HG03097 (cell line): ENCODE data around the gene ADGRF4.

Source experiments
- ATAC-seq: cut with Tn5 transposase; IDR thresholded peaks from one replicate; pipeline ENCODE4 v1.9.1; 2021; ENCODE audit not compliant: unreplicated experiment, low FRiP score

The ADGRF4 gene, protein sequence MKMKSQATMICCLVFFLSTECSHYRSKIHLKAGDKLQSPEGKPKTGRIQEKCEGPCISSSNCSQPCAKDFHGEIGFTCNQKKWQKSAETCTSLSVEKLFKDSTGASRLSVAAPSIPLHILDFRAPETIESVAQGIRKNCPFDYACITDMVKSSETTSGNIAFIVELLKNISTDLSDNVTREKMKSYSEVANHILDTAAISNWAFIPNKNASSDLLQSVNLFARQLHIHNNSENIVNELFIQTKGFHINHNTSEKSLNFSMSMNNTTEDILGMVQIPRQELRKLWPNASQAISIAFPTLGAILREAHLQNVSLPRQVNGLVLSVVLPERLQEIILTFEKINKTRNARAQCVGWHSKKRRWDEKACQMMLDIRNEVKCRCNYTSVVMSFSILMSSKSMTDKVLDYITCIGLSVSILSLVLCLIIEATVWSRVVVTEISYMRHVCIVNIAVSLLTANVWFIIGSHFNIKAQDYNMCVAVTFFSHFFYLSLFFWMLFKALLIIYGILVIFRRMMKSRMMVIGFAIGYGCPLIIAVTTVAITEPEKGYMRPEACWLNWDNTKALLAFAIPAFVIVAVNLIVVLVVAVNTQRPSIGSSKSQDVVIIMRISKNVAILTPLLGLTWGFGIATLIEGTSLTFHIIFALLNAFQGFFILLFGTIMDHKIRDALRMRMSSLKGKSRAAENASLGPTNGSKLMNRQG

DNA sequence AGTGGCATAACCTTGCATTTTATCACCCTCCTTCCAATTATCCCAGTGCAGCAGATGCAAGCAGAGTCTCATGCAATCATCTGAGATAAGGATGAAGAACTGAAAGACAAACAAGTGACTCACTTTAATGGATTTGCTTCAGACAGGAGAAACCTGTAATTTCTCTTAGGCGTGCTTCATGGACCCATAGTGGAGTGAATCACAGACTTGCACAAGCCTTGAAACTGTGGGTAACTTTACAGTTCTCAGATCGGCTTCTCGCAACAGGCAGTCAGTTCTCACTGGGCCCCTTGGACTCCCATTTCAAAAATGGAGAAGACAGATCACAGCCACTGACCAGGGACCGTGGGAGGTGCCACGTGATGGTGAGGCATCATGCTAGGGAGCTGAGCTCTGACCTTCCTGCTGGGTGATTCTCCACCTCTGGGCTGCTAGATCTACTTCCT is at the start of gene ADGRF4:
Gene ADGRF4 (plus strand): TSS at position 239 of the 446 bp plus-strand sequence. CDS start 8,666 bp downstream, outside the sequence.
- ATAC-seq = no peak

GRCh38 chr6:47650553-47651432 is 47.6 kb upstream of the ADGRF4 start:
- no peak for ATAC-seq

DNA sequence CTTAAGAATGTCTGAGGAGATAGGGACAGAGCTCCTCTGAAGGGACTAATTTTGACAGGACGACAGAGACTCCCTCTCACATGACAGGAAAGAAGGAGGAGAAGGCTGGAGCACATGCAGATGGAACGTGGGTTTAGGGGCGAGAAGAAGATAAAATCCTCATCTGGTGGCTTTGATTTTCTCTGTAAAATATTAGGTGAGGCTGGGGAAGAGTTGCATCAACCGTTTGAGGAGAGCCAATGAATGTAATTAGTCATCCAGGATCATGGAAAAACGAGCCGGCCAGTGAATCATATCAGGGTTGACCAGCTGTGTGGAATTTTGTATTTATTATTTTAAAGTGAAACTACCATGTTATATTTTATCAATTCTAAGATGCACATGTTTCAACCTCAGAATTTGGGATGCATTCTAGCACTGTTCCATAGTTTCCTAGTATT is 46.9 kb upstream of the ADGRF4 start:
- no peak for ATAC-seq

DNA sequence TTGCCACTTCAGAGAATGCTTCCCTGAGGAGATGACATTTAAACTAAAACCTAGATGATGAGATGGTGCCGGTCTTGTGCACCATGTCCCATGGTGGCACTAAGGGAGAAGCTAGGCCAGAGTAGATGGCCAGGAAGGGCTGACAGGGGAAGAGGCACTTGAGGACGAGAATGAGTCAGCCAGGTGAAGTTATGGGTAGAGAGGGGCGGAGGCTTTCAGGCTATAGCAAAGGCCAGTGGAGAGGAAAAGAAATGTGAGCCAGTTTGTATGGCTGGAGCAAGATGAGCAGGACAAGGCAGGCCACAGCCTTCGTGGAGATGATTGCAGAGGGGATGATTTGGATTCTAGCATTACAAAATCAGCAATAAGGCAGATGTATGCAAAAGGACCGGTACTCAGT is 44.7 kb upstream of the ADGRF4 start:
- ATAC-seq = no peak

DNA sequence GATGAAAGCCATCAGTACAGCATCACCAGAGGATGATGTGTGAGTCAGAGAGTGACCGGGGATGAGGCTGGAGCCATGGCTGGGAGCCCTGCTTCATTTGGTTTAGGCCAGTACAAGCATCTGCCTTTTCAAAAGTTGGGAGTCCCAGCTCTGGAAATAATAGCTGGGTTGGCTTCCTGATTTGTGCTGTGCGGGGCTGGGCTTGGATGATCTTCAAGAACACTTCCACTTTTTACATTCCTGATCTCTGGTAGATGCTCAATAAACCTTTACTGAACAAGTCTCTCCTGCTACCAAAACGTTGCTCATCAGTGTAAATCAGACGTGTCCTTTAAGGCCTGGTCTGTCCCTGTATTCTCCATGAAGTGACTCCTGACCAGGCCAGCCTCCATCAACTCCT is 44.1 kb upstream of the ADGRF4 start:
- no peak for ATAC-seq

- ATAC-seq = no peak
These were observed 42.4 kb upstream of the ADGRF4 start for GRCh38 chr6:47655719-47656595.

- no peak for ATAC-seq
These were observed 36.4 kb upstream of the ADGRF4 start for GRCh38 chr6:47661960-47662359.

DNA sequence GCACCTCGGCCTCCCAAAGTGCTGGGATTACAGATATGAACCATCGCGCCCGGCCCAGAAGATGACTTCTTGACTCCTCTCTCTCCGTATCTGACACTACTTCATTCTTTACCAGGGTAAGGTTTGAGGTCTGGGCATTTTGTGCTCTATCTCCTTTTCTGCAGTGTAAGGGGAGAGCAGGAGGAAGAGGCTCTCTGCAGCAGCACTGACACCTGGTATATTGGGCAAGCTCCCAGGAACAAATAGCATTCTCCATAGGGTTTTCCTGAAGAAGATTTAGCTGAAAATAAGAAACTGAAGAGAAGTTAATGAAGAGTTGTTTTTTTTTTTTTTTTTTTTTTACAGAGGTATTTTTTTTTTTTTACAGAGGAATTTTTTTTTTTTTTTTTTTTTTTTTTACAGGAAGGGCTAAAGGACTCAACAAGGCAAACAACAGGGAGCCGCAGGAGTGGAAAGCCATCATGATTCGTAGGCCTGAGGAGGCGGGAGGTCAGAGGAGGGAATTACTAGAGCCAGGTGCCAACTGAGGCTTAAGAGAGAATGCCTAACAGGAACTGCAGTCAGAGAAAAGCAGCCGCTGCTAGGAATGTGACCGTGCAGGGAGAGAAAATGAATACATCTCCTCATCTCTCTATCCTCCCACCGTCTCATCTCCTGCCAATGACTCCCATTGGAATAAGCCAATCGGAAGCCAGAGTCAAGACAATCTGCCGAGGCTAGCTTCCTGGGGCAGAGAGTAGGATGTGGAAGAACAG is 34.7 kb upstream of the ADGRF4 start:
- ATAC-seq = no peak

GRCh38 chr6:47665112-47665511 is 33.3 kb upstream of the ADGRF4 start:
- no peak for ATAC-seq

GRCh38 chr6:47669684-47670513 is 28.5 kb upstream of the ADGRF4 start:
- ATAC-seq = no peak

DNA sequence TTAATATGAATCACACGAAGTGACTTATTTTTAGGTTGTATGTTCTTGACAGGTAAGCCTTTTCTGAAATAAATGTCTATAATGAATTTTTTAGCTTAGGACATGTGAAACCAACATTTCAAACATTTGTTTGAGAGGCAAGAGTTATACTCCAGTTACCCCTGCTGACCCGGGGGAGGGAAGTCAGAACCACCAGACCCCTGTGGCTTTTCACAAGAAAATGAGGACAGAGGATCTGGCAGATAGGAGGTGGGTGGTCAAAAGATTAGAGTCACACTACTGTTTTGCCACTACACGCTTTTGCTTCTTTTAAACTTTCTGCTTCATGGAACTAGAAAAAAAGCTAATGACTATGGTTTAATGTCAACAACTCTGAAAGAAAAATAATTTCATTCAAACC is 27.5 kb upstream of the ADGRF4 start:
- no peak for ATAC-seq

GRCh38 chr6:47671777-47672176 is 26.6 kb upstream of the ADGRF4 start:
- ATAC-seq = no peak

DNA sequence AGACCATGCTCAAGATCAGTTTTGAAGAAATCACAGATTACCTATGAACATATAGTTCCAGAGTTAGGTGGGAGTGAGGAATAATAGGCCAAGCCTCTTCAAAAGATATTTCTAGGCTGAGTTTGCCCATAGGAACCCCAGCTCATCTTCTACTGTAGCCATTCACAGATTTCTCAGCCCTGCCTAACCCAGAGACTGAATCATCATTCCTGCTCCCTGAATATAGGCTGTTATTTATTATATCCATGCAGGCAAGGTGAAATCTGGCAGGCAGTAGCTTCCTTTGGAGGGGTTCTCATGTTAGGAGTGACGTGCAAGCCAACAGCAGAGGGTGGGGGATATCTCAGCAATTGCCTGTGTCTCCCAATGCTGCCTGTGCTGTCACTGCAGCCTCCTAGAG is 25.6 kb upstream of the ADGRF4 start:
- no peak for ATAC-seq

GRCh38 chr6:47674673-47675072 is 23.7 kb upstream of the ADGRF4 start:
- ATAC-seq = no peak

- no peak for ATAC-seq
These were observed 20.8 kb upstream of the ADGRF4 start for GRCh38 chr6:47677381-47678100.

DNA sequence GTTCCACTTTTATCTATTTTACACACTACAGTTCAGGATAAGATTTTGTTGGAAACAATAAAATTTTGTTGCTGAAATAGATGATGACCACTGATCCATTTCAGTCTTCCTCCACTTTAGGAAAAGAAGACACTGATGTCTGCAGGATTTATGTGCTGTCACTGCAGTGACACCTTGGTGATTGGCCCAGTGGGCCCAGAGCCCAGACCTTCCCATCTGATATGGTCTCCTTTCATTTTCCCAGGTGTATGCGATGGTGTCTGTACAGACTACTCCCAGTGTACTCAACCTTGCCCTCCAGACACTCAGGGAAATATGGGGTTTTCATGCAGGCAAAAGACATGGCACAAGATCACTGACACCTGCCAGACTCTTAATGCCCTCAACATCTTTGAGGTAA is 19.6 kb upstream of the ADGRF4 start:
- ATAC-seq = no peak

DNA sequence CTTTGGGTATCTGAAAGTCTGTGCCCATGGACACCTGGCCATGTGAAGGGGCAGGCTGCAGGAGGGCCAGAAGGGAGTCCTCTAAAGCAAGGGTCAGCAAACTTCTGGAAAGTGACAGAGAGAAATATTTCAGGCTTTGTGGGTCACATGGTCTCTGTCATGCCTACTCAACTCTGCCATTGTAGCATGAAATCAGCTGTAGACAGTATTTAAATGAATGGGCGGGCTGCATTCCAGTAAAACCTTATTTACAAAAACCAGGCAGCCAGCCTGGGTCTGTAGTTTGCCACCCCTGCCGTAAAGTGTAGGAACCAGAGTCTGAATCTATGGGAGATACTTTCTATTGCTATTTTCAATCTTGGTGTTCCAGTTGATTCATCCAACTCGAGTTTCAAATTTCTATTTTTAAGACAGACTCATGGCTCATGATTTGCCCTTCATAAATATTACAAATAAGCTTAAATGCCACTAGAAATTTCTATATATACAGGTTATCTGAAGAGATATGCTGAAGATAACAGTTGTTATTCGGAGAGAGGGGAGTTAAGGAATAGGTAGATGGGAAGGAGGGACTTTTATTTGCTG is 19.0 kb upstream of the ADGRF4 start:
- no peak for ATAC-seq
